Thyroid gland (tissue), 4 donors: ENCODE data around the gene SLC25A28. TPM values are rescaled to one million over a fixed set of nuclear protein-coding genes. Genes with fewer than 3 reads are reported as not detected.
A peak's percentile ranks its signal among the peaks of the same experiment; 100 is the strongest.

Source experiments
- DNase-seq, 2 donors: peaks; one replicate each; pipeline ENCODE4 v3.0.0-alpha.2; 2019
- H3K27ac ChIP-seq, 3 donors: fragments of 200-600 bp; sonication (generic); 1 replicate in 2 of 3; 2 replicates in 1 of 3; pipeline ENCODE4 v1.5.1; 2016 to 2019; ENCODE audit warnings: mild to moderate bottlenecking in 1 of 3, moderate library complexity in 1 of 3
- H3K27me3 ChIP-seq: fragments of 200-600 bp; sonication (generic); one replicate; pipeline ENCODE4 v1.5.1; 2019
- H3K36me3 ChIP-seq, 2 donors: fragments of 200-600 bp; sonication (generic); one replicate each; pipeline ENCODE4 v1.5.1; 2016 to 2019
- H3K4me1 ChIP-seq, 2 donors: fragments of 200-600 bp; sonication (generic); one replicate each; pipeline ENCODE4 v1.5.1; 2017 to 2019
- H3K4me3 ChIP-seq, 3 donors: fragments of 200-600 bp; sonication (generic); replicated peaks in 1 of 3; 1 replicate in 2 of 3; 2 replicates in 1 of 3; pipeline ENCODE4 v1.5.1; 2016; ENCODE audit warnings: mild to moderate bottlenecking in 1 of 3
- H3K9me3 ChIP-seq: fragments of 200-600 bp; sonication (generic); one replicate; pipeline ENCODE4 v1.5.1; 2017
- POLR2A ChIP-seq, 2 donors: fragments of 450-650 bp; IDR thresholded peaks; one replicate each; pipeline ENCODE4 v1.6.1; 2017; ENCODE audit warnings: antibody characterized with exemption in 2 of 2, mild to moderate bottlenecking in 2 of 2, moderate library complexity in 1 of 2
- WGBS, 2 donors: methylation state at CpG; one replicate each; pipeline ENCODE4 v1.1.5; 2017; 5-methylcytosine and 5-hydroxymethylcytosine counted together
- intact Hi-C: fragments of 100-400 bp; cut with DNase I; formaldehyde crosslinking; loops from one replicate; pipeline ENCODE4 v1.15.1; 2023
- total RNA-seq, 4 donors: library from RNA; depleted of rRNA; stranded (reverse); fragments of >200 nt; gene quantifications; one replicate each; pipeline ENCODE4 v1.2.3, GENCODE V29; 2016
- TF ChIP-seq, protein P1 (sequence below), 6 experiments: fragments of 200-600 bp in 3 of 6; fragments of 450-650 bp in 3 of 6; sonication (generic) in 3 of 6; IDR thresholded peaks; one replicate each; pipeline ENCODE4 v1.5.1; 2016 to 2019; ENCODE audit warnings: antibody characterized with exemption in 6 of 6, mild to moderate bottlenecking in 2 of 6, inconsistent platforms in 1 of 6, moderate library complexity in 1 of 6

Gene SLC25A28
- total RNA-seq, 4 donors from 2014 or later = 10.1 to 28.2 (median 19.2) TPM

DNA sequence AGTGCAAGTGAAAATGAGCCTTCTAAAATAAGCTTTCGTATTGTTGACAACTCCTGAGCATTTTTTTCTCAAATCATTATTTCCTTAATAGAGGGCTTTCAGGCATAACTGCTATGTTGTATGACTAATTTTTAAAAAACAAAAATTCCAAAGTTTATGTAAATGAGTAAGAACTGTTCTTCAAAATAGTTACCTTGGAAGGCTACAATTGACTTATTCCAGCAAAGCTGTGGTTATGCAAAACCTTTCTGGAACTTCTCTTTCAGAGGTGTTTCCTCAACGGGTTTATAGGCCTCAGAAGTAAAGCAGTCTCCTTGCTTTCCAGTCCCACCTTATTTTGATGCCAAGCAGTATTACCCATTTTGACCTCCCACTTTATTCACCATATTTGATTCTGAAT, 2.5 kb downstream of the SLC25A28 start:
- no peak for DNase-seq
- H3K36me3 ChIP-seq = no peaks in the 10 kb centered on the region
- WGBS, 2 donors = 62 to 70% methylated on average over 2 of the region's 2 CpGs
- H3K9me3 ChIP-seq = no peaks in the 10 kb centered on the region
- intact Hi-C loops = no loop called here
- H3K4me1 ChIP-seq = peaks cover 24 to 28% of the 10 kb centered on the region in 2 donors
- no peak overlapping the region for H3K4me3 ChIP-seq
- no peaks in the 10 kb centered on the region for H3K27me3 ChIP-seq
- TF ChIP-seq POLR2A (IDR thresholded peaks at IDR 0.05) = no peak
- TF ChIP-seq, protein P1, sequence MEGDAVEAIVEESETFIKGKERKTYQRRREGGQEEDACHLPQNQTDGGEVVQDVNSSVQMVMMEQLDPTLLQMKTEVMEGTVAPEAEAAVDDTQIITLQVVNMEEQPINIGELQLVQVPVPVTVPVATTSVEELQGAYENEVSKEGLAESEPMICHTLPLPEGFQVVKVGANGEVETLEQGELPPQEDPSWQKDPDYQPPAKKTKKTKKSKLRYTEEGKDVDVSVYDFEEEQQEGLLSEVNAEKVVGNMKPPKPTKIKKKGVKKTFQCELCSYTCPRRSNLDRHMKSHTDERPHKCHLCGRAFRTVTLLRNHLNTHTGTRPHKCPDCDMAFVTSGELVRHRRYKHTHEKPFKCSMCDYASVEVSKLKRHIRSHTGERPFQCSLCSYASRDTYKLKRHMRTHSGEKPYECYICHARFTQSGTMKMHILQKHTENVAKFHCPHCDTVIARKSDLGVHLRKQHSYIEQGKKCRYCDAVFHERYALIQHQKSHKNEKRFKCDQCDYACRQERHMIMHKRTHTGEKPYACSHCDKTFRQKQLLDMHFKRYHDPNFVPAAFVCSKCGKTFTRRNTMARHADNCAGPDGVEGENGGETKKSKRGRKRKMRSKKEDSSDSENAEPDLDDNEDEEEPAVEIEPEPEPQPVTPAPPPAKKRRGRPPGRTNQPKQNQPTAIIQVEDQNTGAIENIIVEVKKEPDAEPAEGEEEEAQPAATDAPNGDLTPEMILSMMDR (IDR thresholded peaks at IDR 0.05) = no peak
- H3K27ac ChIP-seq = no peak overlapping the region

DNA sequence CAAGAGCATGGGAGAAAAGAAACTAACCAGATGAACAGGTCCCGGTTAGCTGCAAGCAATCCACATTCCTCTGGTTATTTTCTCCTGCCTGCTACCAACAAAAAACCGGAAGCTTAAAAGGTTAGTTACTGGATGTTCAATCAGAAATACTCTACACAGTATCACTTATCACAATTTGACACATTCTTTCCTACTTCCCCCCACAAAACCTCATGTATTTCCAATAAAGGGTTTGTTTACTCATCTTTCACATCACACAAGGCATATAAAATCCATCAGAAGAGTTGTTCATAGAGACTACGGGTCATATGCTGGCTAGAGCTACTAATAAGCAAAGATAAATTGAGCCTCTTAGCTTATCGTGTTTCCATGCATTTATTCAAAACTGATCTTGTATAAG, 4.8 kb downstream of the SLC25A28 start:
- DNase-seq = no peak
- TF ChIP-seq, protein P1 (IDR thresholded peaks at IDR 0.05) = no peak
- no peak for TF ChIP-seq POLR2A (IDR thresholded peaks at IDR 0.05)
- no peak overlapping the region for H3K4me3 ChIP-seq
- intact Hi-C loops = no loop called here
- no peaks in the 10 kb centered on the region for H3K9me3 ChIP-seq
- H3K4me1 ChIP-seq = peaks cover 20 to 21% of the 10 kb centered on the region in 2 donors
- H3K36me3 ChIP-seq = peaks cover 6 to 7% of the 10 kb centered on the region in 2 donors
- WGBS, 2 donors = 83 to 89% methylated on average over 4 of the region's 4 CpGs
- H3K27me3 ChIP-seq = no peaks in the 10 kb centered on the region
- no peak overlapping the region for H3K27ac ChIP-seq

DNA sequence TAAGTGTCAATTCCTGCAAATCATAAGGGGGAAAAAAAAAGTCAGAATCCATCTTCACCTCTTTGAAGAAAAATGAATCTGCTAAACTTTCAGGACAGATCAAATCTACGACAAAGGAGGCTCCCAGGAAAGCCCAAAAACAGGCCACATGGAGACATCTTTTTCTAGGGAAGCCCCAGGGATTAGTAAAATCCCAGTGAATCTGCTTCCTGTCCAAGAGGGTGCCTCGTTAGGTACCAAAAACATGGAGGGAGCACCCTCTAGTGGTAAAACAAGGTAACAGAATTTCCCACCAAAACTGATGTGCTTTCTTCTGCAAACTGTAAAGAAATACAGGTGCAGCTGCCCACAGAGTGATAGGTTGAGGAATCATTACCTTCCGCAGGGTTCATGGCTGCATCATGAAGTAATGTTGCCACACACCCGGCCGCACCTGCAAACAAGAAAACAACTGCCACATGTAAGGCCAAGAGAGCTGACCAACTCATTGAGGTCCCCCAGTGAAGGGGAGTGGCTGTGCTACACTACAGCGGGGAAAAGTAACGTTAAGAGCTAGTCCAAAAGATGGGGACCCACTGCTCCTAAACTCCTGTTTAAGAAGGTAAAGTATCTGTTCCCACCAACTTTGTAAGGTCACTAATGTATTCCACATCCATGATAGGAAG, 7.9 kb downstream of the SLC25A28 start:
- Histone ChIP-seq H3K4me1 (peaks cover 1 to 5% of the 10 kb centered on the region in 2 donors), H3K9me3 (no peaks in the 10 kb centered on the region), H3K27ac (no peak overlapping the region), H3K27me3 (no peaks in the 10 kb centered on the region), H3K4me3 (no peak overlapping the region), H3K36me3 (peaks cover 6 to 7% of the 10 kb centered on the region in 2 donors)
- 27 to 32% methylated on average over 7 of the region's 7 CpGs for WGBS, 2 donors
- DNase-seq = peak; percentile 2 to 6
- intact Hi-C loops = loop anchor here (5.0 kb wide), 2 partner anchors 180 to 220 kb away; partner anchors contain the start of gene GOT1
- TF ChIP-seq POLR2A (IDR thresholded peaks at IDR 0.05) = no peak
- TF ChIP-seq, protein P1 (IDR thresholded peaks at IDR 0.05) = peak; percentile 43 to 85 (median 75)

DNA sequence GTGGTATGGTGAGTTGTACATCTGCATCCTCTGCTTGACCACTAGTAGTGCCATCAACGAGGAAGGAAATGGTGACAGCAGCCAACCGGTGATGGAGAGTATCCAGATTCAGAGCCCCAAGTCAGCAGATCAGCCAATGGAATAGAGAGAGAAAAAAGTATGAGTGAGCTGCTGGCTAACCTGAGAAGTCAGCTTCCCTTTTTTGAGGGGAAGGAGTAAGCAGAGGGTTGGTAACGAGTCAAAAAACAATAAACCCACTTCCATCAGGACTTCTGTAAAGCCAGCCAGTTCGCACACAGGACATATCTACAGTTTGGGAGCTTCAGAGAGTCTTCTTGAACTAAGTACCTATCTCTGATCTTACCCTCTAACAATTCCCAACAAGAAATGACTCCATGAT, 8.9 kb downstream of the SLC25A28 start:
- no peak for TF ChIP-seq POLR2A (IDR thresholded peaks at IDR 0.05)
- TF ChIP-seq, protein P1 (IDR thresholded peaks at IDR 0.05) = no peak
- intact Hi-C loops = loop anchor here (5.0 kb wide), 2 partner anchors 179 to 219 kb away; partner anchors contain the start of gene GOT1
- DNase-seq = no peak
- H3K27ac ChIP-seq = no peak overlapping the region
- H3K4me1 ChIP-seq = no peaks in the 10 kb centered on the region
- H3K36me3 ChIP-seq = peaks cover 6 to 7% of the 10 kb centered on the region in 2 donors
- H3K9me3 ChIP-seq = no peaks in the 10 kb centered on the region
- WGBS, 2 donors = 77 to 86% methylated on average over 4 of the region's 4 CpGs
- no peak overlapping the region for H3K4me3 ChIP-seq
- no peaks in the 10 kb centered on the region for H3K27me3 ChIP-seq

DNA sequence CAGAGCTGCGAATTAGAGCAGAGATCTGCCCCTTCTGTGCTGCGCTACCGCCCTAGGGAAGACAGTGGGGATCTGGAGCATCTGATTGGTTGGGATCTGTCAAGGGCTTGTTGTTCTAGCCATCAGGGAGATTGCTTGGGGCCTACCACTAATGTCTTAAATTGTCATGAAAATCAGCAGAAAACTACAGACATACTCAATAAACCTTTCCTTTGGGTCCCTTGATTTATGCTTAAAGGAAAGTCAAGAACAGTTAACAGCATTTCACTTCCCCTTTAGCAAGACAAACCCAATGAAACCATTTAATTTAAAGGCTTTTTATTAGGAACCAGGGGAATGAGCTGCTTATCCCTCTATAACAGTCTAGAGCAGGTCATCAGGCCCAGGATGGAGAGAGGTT, 10.0 kb downstream of the SLC25A28 start:
- WGBS, 2 donors = 88 to 94% methylated on average over 3 of the region's 3 CpGs
- intact Hi-C loops = loop anchor here (5.0 kb wide), 2 partner anchors 178 to 218 kb away; partner anchors contain the start of gene GOT1

More for the DNA sequence above, 10.0 kb downstream of the SLC25A28 start:
- TF ChIP-seq, protein P1 (IDR thresholded peaks at IDR 0.05) = no peak
- no peak for TF ChIP-seq POLR2A (IDR thresholded peaks at IDR 0.05)
- no peaks in the 10 kb centered on the region for H3K27me3 ChIP-seq
- peaks cover 6 to 7% of the 10 kb centered on the region in 2 donors for H3K36me3 ChIP-seq
- no peak for DNase-seq
- no peak overlapping the region for H3K27ac ChIP-seq
- H3K4me1 ChIP-seq = no peaks in the 10 kb centered on the region
- H3K9me3 ChIP-seq = no peaks in the 10 kb centered on the region
- no peak overlapping the region for H3K4me3 ChIP-seq
